ENCODE measurements around the gene BGN.

Gene BGN

DNA sequence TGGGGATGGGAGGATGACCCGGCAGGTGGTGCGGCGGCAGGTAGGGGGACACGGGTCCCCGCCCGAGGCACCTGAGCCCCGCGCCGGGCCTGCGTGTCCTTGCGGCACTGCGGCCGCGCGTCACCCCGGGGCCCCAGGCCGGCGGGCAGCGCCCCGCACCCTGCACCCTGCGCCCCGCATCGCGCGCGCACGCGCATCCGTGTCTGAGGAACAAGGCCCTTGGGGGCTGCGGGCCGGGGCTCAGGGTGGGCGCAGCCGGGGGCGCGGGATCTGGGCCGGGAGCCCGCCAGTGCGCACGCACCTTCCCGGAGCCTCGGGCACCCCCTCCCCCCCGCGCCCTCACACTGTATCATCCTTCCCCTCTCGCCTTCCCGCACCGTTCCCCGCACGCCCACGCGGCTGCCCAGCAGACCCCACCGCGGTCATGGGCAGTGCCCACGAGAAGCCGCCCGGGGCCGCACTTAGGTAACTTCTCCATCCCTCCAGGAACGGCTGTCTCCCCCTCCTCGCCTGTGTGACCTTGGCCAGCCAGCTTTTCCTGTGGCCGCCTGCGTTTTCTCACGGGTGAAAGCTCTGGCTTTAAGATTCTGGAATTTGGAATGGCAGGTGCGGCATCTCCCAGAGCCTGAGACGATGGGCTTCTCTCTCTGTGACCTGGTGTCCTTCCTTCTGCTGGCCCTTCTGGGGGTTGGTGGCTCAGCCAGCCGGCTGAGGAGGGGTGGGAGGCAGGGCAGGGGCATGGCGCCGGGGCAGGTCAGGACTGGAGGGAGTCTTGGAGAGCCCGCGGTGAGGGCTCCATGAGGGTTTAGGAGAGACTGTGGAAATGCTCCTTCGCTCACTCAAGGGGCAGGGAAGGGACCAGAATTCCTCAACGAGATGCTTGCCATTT lies 23.4 kb downstream of the BGN start:
- H3K36me3 ChIP-seq (ENCODE audit: control insufficient read depth, insufficient read depth, low read length) = no peaks in the 10 kb centered on the region
- H3K4me3 ChIP-seq (ENCODE audit: low read depth, low read length) = peak overlapping the region; percentile 56
- H3K9me3 ChIP-seq (ENCODE audit: control insufficient read depth, insufficient read depth, low read depth, low read length) = peaks cover 30% of the 10 kb centered on the region; the same call in 1 of the 2 replicates
- H3K27me3 ChIP-seq (ENCODE audit: control insufficient read depth, insufficient read depth, low read length) = peaks cover 83% of the 10 kb centered on the region
- no peak overlapping the region for H3K27ac ChIP-seq (ENCODE audit: low read depth, low read length)
- no peaks in the 10 kb centered on the region for H3K4me1 ChIP-seq (ENCODE audit: control insufficient read depth, insufficient read depth, low read length)
- no peak overlapping the region for H3K9ac ChIP-seq (ENCODE audit: low read length)

GRCh38 chrX:153519569-153520286 lies 24.9 kb downstream of the BGN start:
- Histone ChIP-seq H3K9me3 (ENCODE audit: control insufficient read depth, insufficient read depth, low read depth, low read length) (peaks cover 24% of the 10 kb centered on the region; the same call in 1 of the 2 replicates), H3K27ac (ENCODE audit: low read depth, low read length) (no peak overlapping the region), H3K4me1 (ENCODE audit: control insufficient read depth, insufficient read depth, low read length) (no peaks in the 10 kb centered on the region), H3K27me3 (ENCODE audit: control insufficient read depth, insufficient read depth, low read length) (peaks cover 75% of the 10 kb centered on the region), H3K36me3 (ENCODE audit: control insufficient read depth, insufficient read depth, low read length) (no peaks in the 10 kb centered on the region), H3K9ac (ENCODE audit: low read length) (no peak overlapping the region), H3K4me3 (ENCODE audit: low read depth, low read length) (no peak overlapping the region)

DNA sequence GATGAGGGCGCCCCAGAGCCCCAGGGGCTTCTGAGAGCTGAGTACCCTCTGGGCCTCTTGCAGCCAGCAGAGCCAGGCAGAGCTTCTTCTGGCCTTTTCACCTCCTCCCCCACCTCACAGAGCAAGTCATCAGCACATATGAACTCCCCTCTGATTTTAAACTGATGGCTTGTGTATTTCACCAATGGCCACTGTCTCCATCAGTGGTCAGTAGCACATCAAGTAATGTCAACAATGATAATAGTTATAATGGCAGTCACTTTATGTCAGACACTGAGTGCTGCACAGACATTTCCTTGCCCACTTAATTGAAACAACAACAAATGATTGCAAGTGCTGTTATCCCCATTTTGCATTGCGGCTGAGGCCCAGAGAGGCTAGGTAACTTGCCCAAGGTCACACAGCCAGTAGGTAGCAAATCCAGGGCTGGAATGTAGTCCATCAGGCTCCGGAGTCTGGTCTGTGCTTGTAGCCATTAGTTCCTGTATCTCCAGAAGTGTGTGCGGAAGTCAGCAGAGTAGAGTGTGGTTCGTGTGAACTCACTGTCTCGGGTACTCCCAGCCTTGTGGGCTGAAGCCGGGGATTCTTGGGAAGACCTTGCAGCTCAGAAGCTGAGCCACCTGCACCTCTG lies 25.6 kb downstream of the BGN start:
- Histone ChIP-seq H3K9ac (ENCODE audit: low read length) (no peak overlapping the region), H3K36me3 (ENCODE audit: control insufficient read depth, insufficient read depth, low read length) (no peaks in the 10 kb centered on the region), H3K9me3 (ENCODE audit: control insufficient read depth, insufficient read depth, low read depth, low read length) (peaks cover 23% of the 10 kb centered on the region; the same call in 1 of the 2 replicates), H3K27me3 (ENCODE audit: control insufficient read depth, insufficient read depth, low read length) (peaks cover 68% of the 10 kb centered on the region), H3K4me3 (ENCODE audit: low read depth, low read length) (no peak overlapping the region), H3K27ac (ENCODE audit: low read depth, low read length) (no peak overlapping the region), H3K4me1 (ENCODE audit: control insufficient read depth, insufficient read depth, low read length) (no peaks in the 10 kb centered on the region)

DNA sequence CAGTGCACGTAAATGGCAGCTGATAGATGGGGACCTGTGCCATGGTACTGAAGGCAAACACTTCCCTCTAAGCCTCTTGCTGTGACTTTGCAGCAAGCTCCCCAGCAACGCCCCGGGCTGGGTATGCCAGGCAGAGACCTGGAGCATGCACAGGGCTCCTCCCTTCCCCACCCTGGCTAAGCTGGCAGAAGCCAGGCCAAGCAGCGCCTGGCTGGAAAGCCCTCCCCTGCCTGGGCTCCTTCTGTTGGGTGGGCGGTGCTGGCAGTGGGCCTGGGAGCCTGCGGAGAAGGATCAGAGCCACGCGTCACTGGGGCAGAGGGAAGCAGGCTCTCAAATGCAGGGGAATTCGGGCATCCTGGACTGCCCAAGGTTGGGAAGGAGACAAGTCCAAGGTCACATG lies 26.3 kb downstream of the BGN start:
- no peak overlapping the region for H3K9ac ChIP-seq (ENCODE audit: low read length)
- no peaks in the 10 kb centered on the region for H3K4me1 ChIP-seq (ENCODE audit: control insufficient read depth, insufficient read depth, low read length)
- no peak overlapping the region for H3K4me3 ChIP-seq (ENCODE audit: low read depth, low read length)
- H3K27ac ChIP-seq (ENCODE audit: low read depth, low read length) = no peak overlapping the region
- H3K36me3 ChIP-seq (ENCODE audit: control insufficient read depth, insufficient read depth, low read length) = no peaks in the 10 kb centered on the region
- H3K27me3 ChIP-seq (ENCODE audit: control insufficient read depth, insufficient read depth, low read length) = peaks cover 62% of the 10 kb centered on the region
- peaks cover 17% of the 10 kb centered on the region; the same call in 1 of the 2 replicates for H3K9me3 ChIP-seq (ENCODE audit: control insufficient read depth, insufficient read depth, low read depth, low read length)

DNA sequence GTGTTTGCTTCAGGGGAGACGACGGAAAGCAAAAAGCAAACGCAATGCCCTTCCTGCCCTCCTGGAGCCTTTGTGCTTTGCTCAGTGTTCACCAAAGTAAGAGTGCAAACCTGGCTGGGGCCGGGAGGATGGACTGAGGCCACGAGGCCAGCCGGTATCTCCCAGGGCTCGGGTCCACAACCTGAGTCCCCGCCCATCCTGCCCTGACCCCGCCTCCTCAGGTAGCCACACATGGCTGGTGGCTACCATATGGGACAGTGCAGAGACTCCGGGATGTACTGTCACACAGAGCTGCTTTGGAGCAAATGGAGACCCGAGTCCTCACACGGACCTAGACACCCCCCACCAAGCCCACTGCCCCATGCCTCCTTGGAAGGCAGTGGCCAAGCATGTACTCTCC lies 27.5 kb downstream of the BGN start:
- Histone ChIP-seq H3K9me3 (ENCODE audit: control insufficient read depth, insufficient read depth, low read depth, low read length) (peaks cover 15% of the 10 kb centered on the region; the same call in 1 of the 2 replicates), H3K27me3 (ENCODE audit: control insufficient read depth, insufficient read depth, low read length) (peaks cover 50% of the 10 kb centered on the region), H3K4me3 (ENCODE audit: low read depth, low read length) (no peak overlapping the region), H3K27ac (ENCODE audit: low read depth, low read length) (no peak overlapping the region), H3K4me1 (ENCODE audit: control insufficient read depth, insufficient read depth, low read length) (no peaks in the 10 kb centered on the region; the same call in 1 of the 2 replicates), H3K36me3 (ENCODE audit: control insufficient read depth, insufficient read depth, low read length) (no peaks in the 10 kb centered on the region), H3K9ac (ENCODE audit: low read length) (no peak overlapping the region)

DNA sequence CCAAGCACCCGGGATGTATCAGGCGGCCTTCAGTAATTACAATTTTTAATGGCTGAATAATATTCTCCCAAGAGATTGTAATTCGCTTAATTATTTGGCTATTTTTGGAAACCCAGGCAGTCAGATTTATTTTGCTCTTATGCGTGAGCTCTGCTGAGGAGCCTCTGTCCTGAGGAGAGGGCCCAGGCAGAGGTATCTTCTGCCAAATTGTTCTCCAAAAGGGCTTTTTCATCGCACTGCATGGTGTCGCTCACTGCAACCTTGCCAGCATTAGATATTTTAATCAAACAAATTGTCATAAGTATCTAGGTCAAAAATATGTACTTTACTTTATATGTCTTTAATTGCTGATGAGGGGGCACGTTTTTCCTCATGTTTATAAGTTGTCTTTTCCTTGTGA lies 28.5 kb downstream of the BGN start:
- H3K9me3 ChIP-seq (ENCODE audit: control insufficient read depth, insufficient read depth, low read depth, low read length) = peaks cover 20% of the 10 kb centered on the region; the same call in 1 of the 2 replicates
- H3K27me3 ChIP-seq (ENCODE audit: control insufficient read depth, insufficient read depth, low read length) = peaks cover 43% of the 10 kb centered on the region
- H3K9ac ChIP-seq (ENCODE audit: low read length) = no peak overlapping the region
- H3K27ac ChIP-seq (ENCODE audit: low read depth, low read length) = no peak overlapping the region
- no peaks in the 10 kb centered on the region; the same call in 1 of the 2 replicates for H3K4me1 ChIP-seq (ENCODE audit: control insufficient read depth, insufficient read depth, low read length)
- H3K36me3 ChIP-seq (ENCODE audit: control insufficient read depth, insufficient read depth, low read length) = no peaks in the 10 kb centered on the region
- H3K4me3 ChIP-seq (ENCODE audit: low read depth, low read length) = no peak overlapping the region

DNA sequence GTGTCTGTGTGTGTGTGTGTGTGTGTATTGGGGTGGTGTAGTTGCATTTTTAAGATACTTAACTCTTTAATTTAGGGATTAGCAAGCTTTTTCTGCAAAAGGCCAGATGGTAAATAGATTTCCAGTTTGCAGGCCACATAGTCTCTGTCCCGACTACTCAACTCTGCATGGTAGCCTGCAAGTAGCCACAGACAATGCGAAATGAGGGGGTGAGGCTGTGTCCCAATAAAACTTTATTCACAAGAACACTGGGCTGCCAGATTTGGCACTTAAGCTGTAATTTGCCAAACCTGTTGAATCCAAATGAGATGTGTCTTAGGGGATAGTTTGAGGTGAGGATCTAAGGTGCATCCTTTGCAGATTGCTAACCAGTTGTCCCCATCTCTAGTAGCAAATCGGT lies 29.5 kb downstream of the BGN start:
- no peak overlapping the region for H3K4me3 ChIP-seq (ENCODE audit: low read depth, low read length)
- H3K4me1 ChIP-seq (ENCODE audit: control insufficient read depth, insufficient read depth, low read length) = no peaks in the 10 kb centered on the region; the same call in 1 of the 2 replicates
- H3K9me3 ChIP-seq (ENCODE audit: control insufficient read depth, insufficient read depth, low read depth, low read length) = peaks cover 22% of the 10 kb centered on the region; the same call in 1 of the 2 replicates
- no peak overlapping the region for H3K27ac ChIP-seq (ENCODE audit: low read depth, low read length)
- no peak overlapping the region for H3K9ac ChIP-seq (ENCODE audit: low read length)
- H3K27me3 ChIP-seq (ENCODE audit: control insufficient read depth, insufficient read depth, low read length) = peaks cover 34% of the 10 kb centered on the region
- H3K36me3 ChIP-seq (ENCODE audit: control insufficient read depth, insufficient read depth, low read length) = no peaks in the 10 kb centered on the region

DNA sequence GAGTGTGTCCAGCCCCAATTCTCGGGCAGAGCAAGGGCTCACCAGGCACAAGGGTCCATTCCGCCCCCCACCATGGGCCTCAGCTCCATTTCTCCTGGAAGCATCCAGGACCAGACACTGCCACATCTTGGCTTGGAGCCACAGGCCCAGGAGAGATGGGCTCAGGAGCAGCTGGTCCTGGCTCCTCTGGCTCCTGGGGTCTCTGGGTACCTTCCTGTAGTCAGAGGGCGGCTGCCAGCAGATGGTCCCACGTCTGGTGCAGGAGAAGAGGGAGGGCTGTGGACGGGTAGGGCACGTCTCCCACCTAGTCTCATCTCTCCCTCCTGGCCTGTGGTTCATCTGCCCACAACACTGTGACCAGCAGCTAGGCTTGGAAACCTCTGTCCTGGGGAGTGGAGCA lies 30.7 kb downstream of the BGN start:
- Histone ChIP-seq H3K4me3 (ENCODE audit: low read depth, low read length) (no peak overlapping the region), H3K9me3 (ENCODE audit: control insufficient read depth, insufficient read depth, low read depth, low read length) (peaks cover 18% of the 10 kb centered on the region; the same call in 1 of the 2 replicates), H3K27me3 (ENCODE audit: control insufficient read depth, insufficient read depth, low read length) (peaks cover 22% of the 10 kb centered on the region; the same call in 1 of the 2 replicates), H3K9ac (ENCODE audit: low read length) (no peak overlapping the region), H3K27ac (ENCODE audit: low read depth, low read length) (no peak overlapping the region), H3K4me1 (ENCODE audit: control insufficient read depth, insufficient read depth, low read length) (no peaks in the 10 kb centered on the region; the same call in 1 of the 2 replicates), H3K36me3 (ENCODE audit: control insufficient read depth, insufficient read depth, low read length) (no peaks in the 10 kb centered on the region)

DNA sequence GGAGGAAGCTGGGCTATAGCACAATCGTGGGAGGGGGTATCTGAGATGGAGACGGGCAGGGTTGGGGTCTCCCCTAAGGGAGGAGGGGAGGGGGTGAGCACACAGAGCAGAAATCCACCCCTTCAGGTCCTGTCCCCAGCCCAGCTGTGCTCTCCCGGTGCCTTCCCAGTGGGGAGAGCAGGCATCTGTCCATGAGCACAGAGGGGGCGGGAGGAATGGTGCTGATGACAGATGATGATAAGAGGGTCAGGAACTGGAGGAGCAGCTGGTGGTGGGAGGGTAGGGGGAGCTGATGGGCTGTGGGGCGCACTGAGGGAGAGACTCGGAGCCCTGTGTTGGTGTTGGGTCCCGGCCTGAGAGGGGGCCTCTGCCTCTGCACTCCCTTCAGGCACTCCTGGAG lies 31.3 kb downstream of the BGN start:
- Histone ChIP-seq H3K36me3 (ENCODE audit: control insufficient read depth, insufficient read depth, low read length) (no peaks in the 10 kb centered on the region), H3K27me3 (ENCODE audit: control insufficient read depth, insufficient read depth, low read length) (peaks cover 16% of the 10 kb centered on the region; the same call in 1 of the 2 replicates), H3K9me3 (ENCODE audit: control insufficient read depth, insufficient read depth, low read depth, low read length) (peaks cover 14% of the 10 kb centered on the region; the same call in 1 of the 2 replicates), H3K4me3 (ENCODE audit: low read depth, low read length) (no peak overlapping the region), H3K4me1 (ENCODE audit: control insufficient read depth, insufficient read depth, low read length) (no peaks in the 10 kb centered on the region; the same call in 1 of the 2 replicates), H3K9ac (ENCODE audit: low read length) (no peak overlapping the region), H3K27ac (ENCODE audit: low read depth, low read length) (no peak overlapping the region)

- no peaks in the 10 kb centered on the region; the same call in 1 of the 2 replicates for H3K4me1 ChIP-seq (ENCODE audit: control insufficient read depth, insufficient read depth, low read length)
- H3K9ac ChIP-seq (ENCODE audit: low read length) = no peak overlapping the region
- H3K27me3 ChIP-seq (ENCODE audit: control insufficient read depth, insufficient read depth, low read length) = peaks cover 8% of the 10 kb centered on the region; the same call in 1 of the 2 replicates
- no peak overlapping the region for H3K27ac ChIP-seq (ENCODE audit: low read depth, low read length)
- peaks cover 14% of the 10 kb centered on the region; the same call in 1 of the 2 replicates for H3K9me3 ChIP-seq (ENCODE audit: control insufficient read depth, insufficient read depth, low read depth, low read length)
- no peak overlapping the region for H3K4me3 ChIP-seq (ENCODE audit: low read depth, low read length)
- H3K36me3 ChIP-seq (ENCODE audit: control insufficient read depth, insufficient read depth, low read length) = no peaks in the 10 kb centered on the region
These were observed 32.0 kb downstream of the BGN start for GRCh38 chrX:153526801-153527200.
